ENCODE data around the gene DBF4.
"Not testable (repeated sequence)": the region's sequence is repeated elsewhere in the genome, so short reads cannot be mapped to it uniquely, and the experiment has no call there.

The DBF4 gene

GRCh38 chr7:87885018-87885417 lies 8.7 kb downstream of the DBF4 start:
- DNase-seq, result no peak

DNA sequence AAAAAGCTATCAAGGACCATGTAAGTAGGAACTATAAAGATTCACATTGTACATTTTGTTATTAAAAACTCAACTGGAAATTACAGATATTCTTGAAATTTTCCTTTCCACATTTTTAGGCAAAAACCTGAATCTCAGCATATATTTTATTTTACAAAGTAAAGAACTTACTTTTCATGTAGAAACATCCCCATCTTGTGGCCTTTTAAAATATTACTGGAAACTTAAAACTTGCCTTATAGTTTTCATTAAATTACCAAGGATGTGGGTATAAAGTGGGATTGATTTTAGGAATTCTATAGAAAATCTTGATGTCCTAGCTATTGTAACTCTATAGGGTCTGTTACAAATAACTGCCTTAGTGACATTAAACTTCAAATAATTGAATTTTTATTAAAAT lies 10.6 kb downstream of the DBF4 start:
- DNase-seq, result peak; percentile 49

GRCh38 chr7:87895363-87895762 lies 19.1 kb downstream of the DBF4 start:
- DNase-seq, result no peak

GRCh38 chr7:87899255-87899654 lies 23.0 kb downstream of the DBF4 start:
- no peak for DNase-seq

- not testable (repeated sequence) for DNase-seq
Measured at GRCh38 chr7:87907136-87907906, 31.0 kb downstream of the DBF4 start.

DNA sequence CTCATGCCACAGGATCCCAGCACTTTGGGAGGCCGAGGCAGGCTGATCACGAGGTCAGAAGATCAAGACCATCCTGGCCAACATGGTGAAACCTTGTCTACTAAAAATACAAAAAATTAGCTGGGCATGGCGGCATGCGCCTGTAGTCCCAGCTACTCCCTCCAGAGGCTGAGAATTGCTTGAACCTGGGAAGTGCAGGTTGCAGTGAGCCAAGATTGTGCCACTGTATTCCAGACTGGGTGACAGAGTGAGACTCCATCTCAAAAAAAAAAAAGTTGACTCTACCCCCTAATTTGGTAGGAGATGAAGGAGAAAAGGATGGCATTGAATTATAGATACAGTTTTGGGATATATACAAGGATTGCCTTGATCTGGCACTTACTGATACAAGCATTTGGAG lies 32.5 kb downstream of the DBF4 start:
- peak; percentile 13 for DNase-seq

DNA sequence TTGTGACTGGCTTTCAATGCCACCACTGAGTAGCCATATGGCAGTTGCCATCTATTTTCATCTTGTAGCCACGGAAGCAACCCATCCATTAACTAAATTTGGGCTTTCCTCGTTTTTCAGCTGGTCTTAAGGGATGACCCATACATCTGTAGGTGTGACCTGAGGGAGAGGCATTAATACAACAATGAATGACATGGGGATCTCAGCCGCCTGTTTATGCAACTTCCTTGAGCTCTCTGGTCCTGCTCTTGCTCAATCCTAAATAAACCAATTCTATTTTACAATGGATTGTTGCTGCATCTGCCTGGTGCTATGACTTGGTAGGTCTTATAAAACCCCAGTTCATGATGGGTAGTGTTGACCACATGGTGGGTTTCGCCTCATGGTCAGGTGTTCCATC lies 35.8 kb downstream of the DBF4 start:
- DNase-seq, result peak; percentile 35

DNA sequence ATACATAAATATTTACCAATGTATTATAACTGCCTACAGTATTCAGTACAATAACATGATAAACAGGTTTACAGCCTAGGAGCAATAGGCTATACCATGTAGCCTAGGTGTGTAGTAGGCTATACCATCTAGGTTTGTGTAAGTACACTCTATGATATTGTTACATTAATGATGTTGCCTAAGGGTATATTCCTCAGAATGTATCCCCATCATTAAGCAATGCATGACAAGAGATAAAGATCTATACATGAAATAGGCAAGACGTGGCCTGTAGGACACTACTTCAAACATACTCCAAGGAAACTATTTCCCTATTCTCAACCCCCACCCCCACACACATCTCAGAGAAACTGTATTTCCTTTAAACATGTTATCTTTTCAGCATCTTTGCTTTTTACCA lies 42.4 kb downstream of the DBF4 start:
- peak; percentile 80 for DNase-seq

GRCh38 chr7:87919875-87920274 lies 43.6 kb downstream of the DBF4 start:
- DNase-seq, result no peak

DNA sequence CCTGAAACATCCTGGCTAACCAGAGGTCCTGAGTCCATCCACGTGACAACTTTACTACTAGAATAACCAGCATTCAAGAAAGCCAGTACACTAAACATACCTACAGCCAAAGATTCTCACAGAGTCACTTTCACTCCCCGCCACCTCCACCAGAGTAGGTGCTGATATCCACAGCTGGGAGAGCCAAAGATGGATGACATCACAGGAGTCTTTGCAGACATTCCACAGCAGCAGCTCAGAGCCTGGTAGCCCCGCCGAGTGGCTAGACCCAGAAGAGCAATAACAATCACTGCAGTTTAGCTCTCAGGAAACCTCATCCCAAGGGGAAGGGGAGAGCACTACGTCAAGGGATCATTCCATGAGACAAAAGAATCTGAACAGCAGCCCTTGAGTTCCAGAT lies 44.3 kb downstream of the DBF4 start:
- DNase-seq, result no peak

DNA sequence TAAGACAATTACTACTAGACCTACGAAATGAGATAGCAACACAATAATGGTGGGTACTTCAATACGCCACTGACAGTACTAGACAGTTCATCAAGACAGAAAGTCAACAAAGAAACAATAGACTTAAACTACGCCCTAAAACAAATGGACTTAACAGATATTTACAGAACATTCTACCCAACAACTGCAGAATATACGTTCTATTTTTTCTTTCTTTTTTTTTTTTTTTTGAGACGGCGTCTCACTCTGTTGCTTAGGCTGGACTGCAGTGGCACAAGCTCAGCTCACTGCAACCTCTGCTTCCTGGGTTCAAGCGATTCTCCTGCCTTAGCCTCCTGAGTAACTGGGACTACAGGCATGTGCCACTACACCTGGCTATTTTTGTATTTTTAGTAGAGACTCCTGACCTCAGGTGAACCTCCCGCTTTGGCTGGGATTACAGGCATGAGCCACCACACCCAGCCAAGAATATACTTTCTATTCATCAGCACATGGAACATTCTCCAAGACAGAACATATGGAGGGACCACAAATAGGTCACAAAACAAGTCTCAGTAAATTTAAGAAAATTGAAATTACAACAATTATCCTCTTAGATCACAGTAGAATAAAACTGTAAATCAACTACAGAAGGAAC lies 46.6 kb downstream of the DBF4 start:
- not testable (repeated sequence) for DNase-seq

DNA sequence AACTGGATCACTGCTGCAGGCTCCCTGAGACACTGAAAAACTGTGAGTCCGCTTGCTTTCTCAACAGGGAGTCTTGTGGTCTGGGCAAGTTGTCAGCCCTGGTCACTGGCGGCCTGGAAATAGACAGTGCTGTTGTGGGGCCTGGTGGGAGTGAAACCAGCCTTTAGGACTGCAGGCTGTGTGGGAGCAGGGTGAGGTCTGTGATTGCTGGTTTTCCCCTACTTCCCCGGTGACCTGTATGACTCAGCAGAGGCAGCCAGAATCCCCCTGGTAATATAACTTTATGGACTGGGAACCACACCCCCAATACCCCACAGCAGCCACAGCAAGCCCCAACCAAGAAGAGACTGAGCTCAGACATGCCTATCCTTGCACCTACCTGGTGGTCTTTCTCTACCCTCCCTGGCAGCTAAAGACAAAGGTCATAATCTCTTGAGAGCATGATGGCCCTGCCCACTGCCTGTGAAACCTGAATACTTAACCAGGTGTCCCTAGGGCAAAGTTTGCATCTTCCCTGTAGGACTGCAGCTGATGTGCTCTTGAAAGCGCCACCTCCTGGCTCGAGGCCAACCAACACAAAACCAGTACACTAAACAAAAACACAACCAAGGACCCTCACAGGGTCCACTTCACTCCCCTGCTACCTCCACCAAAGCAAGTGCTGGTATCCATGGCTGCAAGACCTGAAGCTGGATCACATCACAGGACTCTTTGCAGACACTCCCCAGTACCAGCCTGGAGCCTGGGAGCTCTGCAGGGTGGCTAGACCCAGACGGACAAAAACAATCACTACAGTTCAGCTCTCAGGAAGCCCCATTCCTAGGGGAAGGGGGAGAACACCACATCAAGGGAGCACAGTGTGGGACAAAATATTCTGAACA lies 50.5 kb downstream of the DBF4 start:
- peak; percentile 87 for DNase-seq

GRCh38 chr7:87933605-87933952 lies 57.3 kb downstream of the DBF4 start:
- no peak for DNase-seq

GRCh38 chr7:87933953-87934698 lies 57.8 kb downstream of the DBF4 start, which contains the start of gene ADAM22:
Gene ADAM22 (plus strand): TSS chr7:87934251. CDS start chr7:87934466, 215 bp downstream.
- DNase-seq, result peak; percentile 99

GRCh38 chr7:87934699-87935383 lies 58.5 kb downstream of the DBF4 start:
- DNase-seq, result peak; percentile 81

DNA sequence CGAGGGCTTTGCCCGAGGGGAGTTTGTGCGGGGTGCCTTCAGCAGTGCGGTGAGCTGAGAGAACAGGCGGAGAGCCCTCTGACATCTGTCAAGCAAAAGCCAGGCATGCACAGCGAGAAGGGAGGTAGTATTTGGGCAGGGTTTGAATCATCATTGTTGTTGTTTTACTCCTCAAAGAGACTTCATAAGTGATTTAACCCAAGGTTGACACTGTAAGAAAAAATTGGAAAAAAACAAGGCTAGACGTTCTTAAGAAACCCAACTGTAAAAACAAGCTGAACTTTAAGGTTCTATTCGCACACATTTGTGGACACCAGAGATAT lies 59.1 kb downstream of the DBF4 start:
- peak; percentile 60 for DNase-seq

- DNase-seq, result no peak
Measured at GRCh38 chr7:87941138-87941537, 64.8 kb downstream of the DBF4 start.

DNA sequence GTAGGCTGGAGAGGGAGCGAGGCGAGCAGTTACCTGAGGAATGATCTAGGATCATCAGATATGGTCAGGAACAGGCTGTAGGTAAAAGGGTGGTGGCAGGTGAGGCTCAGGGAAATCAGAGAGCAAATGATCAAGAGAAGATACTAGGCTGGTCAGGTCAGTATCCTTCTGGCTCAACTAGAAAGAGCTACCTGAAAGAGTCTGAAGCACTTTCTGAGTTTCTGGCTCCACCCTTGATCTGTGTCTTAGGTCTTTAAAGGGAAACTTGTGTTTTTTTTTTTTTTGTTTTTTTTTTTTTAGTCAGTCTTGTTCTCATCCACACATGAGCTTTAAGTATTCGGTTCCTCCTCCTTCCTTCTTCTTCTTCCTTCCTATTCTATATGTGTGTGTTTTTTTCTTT lies 68.3 kb downstream of the DBF4 start:
- DNase-seq, result no peak

- DNase-seq, result not testable (repeated sequence)
Measured at GRCh38 chr7:87945926-87946325, 69.6 kb downstream of the DBF4 start.

DNA sequence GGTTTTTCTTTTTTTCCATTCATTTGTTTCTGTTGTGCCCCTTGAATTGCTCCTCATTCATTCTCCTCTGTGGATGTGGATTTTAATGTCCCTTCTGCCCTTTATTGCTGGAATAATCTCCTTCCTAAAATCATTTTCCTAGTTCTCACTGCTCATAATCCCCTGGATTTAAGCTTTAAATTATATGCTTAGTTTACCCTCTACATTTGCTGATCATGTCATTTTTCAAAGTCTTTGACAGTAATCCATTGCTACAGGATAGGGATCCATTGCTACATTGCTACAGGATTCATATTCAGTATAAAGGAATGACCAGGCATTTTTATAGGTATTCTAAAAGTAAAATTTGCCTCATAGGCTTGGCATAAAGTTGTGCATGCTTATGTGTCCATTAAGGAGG lies 72.1 kb downstream of the DBF4 start:
- DNase-seq, result no peak

Measured in NCI-H69 (cell line).